GM23338 (cell line): Measurements from ENCODE around the gene EFS. TPM values are rescaled to one million over a fixed set of nuclear protein-coding genes. Genes with fewer than 3 reads are reported as not detected.

Experiments used
- ATAC-seq: fragments of 200-7000 bp; cut with Tn5 transposase; 3 replicates; pipeline ENCODE4 v1.9.1; 2020
- DNase-seq: peaks from one replicate; pipeline ENCODE4 v3.0.0-alpha.2; 2015; ENCODE audit warnings: low spot score
- H2AFZ ChIP-seq: fragments of 200-600 bp; sonication (generic); 2 replicates; pipeline ENCODE4 v1.8.0; 2016; ENCODE audit warnings: antibody characterized with exemption, mild to moderate bottlenecking, moderate library complexity
- H3F3A ChIP-seq: fragments of 200-600 bp; sonication (generic); replicated peaks from 2 replicates; pipeline ENCODE4 v1.8.0; 2017; ENCODE audit warnings: antibody characterized with exemption, mixed run types, low read depth
- H3K27ac ChIP-seq: fragments of 200-600 bp; sonication (generic); 2 replicates; pipeline ENCODE4 v1.6.1; 2016; ENCODE audit warnings: low read depth
- H3K27me3 ChIP-seq: fragments of 200-600 bp; sonication (generic); 2 replicates; pipeline ENCODE4 v1.8.0; 2016; ENCODE audit warnings: mild to moderate bottlenecking, mixed run types, moderate library complexity; ENCODE audit not compliant: insufficient read depth
- H3K36me3 ChIP-seq: fragments of 200-600 bp; sonication (generic); 2 replicates; pipeline ENCODE4 v1.8.0; 2016; ENCODE audit warnings: mild to moderate bottlenecking; ENCODE audit not compliant: insufficient read depth
- H3K4me1 ChIP-seq: fragments of 200-600 bp; sonication (generic); 2 replicates; pipeline ENCODE4 v1.8.0; 2016; ENCODE audit warnings: mild to moderate bottlenecking, moderate library complexity; ENCODE audit not compliant: insufficient read depth
- H3K4me2 ChIP-seq: fragments of 200-600 bp; sonication (generic); 2 replicates; pipeline ENCODE4 v1.7.1; 2017; ENCODE audit warnings: mixed run types
- H3K4me3 ChIP-seq: fragments of 200-600 bp; sonication (generic); 2 replicates; pipeline ENCODE4 v1.6.1; 2016; ENCODE audit warnings: mixed run types
- H3K79me2 ChIP-seq: fragments of 200-600 bp; sonication (generic); replicated peaks from 2 replicates; pipeline ENCODE4 v1.8.0; 2017; ENCODE audit warnings: mild to moderate bottlenecking; ENCODE audit not compliant: insufficient read depth
- H3K9me2 ChIP-seq: fragments of 200-600 bp; sonication (generic); 2 replicates; pipeline ENCODE4 v1.8.0; 2017; ENCODE audit not compliant: insufficient read depth
- H4K20me1 ChIP-seq: fragments of 200-600 bp; sonication (generic); replicated peaks from 2 replicates; pipeline ENCODE4 v1.8.0; 2017; ENCODE audit warnings: mild to moderate bottlenecking; ENCODE audit not compliant: insufficient read depth
- H3K27ac Mint-ChIP-seq: 2 replicates; pipeline ENCODE4 v1.8.0; 2020; ENCODE audit warnings: inconsistent platforms, mild to moderate bottlenecking, moderate library complexity, mixed read lengths
- H3K27me3 Mint-ChIP-seq: 3 replicates; pipeline ENCODE4 v1.8.0; 2022; ENCODE audit warnings: low read depth, mild to moderate bottlenecking, moderate library complexity, mixed read lengths, inconsistent platforms; ENCODE audit not compliant: insufficient read depth, poor library complexity
- H3K36me3 Mint-ChIP-seq: 3 replicates; pipeline ENCODE4 v1.8.0; 2021; ENCODE audit warnings: low read depth, mild to moderate bottlenecking, inconsistent platforms, moderate library complexity, mixed read lengths
- H3K4me1 Mint-ChIP-seq: 3 replicates; pipeline ENCODE4 v1.8.0; 2020; ENCODE audit warnings: mild to moderate bottlenecking, inconsistent platforms, mixed read lengths
- H3K4me3 Mint-ChIP-seq: 3 replicates; pipeline ENCODE4 v1.8.0; 2021; ENCODE audit warnings: moderate library complexity, mild to moderate bottlenecking, inconsistent platforms, mixed read lengths
- H3K9me3 Mint-ChIP-seq: 3 replicates; pipeline ENCODE4 v1.8.0; 2020; ENCODE audit warnings: moderate library complexity, mild to moderate bottlenecking, inconsistent platforms, mixed read lengths
- EZH2 ChIP-seq: fragments of 200-600 bp; sonication (generic); IDR thresholded peaks from one replicate; pipeline ENCODE4 v1.8.0; 2017; ENCODE audit warnings: antibody characterized with exemption, mild to moderate bottlenecking, low read depth; ENCODE audit not compliant: unreplicated experiment
- JUNB ChIP-seq: IDR thresholded peaks from one replicate; pipeline ENCODE4 v1.6.1; 2016; ENCODE audit warnings: antibody characterized with exemption; ENCODE audit not compliant: unreplicated experiment
- NANOG ChIP-seq: IDR thresholded peaks from 2 replicates; pipeline ENCODE4 v1.6.1; 2016; ENCODE audit warnings: antibody characterized with exemption, borderline replicate concordance
- POLR2AphosphoS5 ChIP-seq: IDR thresholded peaks from 2 replicates; pipeline ENCODE4 v1.6.1; 2016; ENCODE audit warnings: antibody characterized with exemption, low read depth
- ZNF331 ChIP-seq: fragments of 250-450 bp; sonication (Bioruptor Pico); IDR thresholded peaks from 2 replicates; pipeline ENCODE4 v1.5.0; 2020; ENCODE audit warnings: low read depth, mild to moderate bottlenecking, moderate library complexity
- polyA plus RNA-seq: library from polyadenylated mRNA; unstranded; fragments of >200 nt; fragmentation: Nextera tagmentation; extraction: Ambion mirVana; gene quantifications from 2 replicates; pipeline ENCODE4 v1.2.1, GENCODE V29; 2016
- total RNA-seq: library from RNA; depleted of rRNA; stranded (reverse); fragments of >200 nt; shearing (Covaris generic); gene quantifications from 2 replicates; pipeline ENCODE4 v1.2.3, GENCODE V29; 2014
- TF ChIP-seq, protein P1 (sequence below): fragments of 250-450 bp; sonication (Bioruptor Pico); IDR thresholded peaks from 2 replicates; pipeline ENCODE4 v1.5.0; 2020; ENCODE audit warnings: mild to moderate bottlenecking, moderate library complexity
- TF ChIP-seq, protein P2 (sequence below), 2 experiments: fragments of 200-600 bp in 1 of 2; sonication (generic) in 1 of 2; conservative IDR thresholded peaks; 2 replicates each; pipeline versions ENCODE4 v1.5.1 to v1.6.1; 2016 to 2017; ENCODE audit warnings: antibody characterized with exemption in 2 of 2, low read depth in 2 of 2, mild to moderate bottlenecking in 2 of 2, moderate library complexity in 1 of 2

The EFS gene
- total and polyA plus RNA-seq, 2 experiments from 2014 or later, result 5.1 to 18.9 TPM

DNA sequence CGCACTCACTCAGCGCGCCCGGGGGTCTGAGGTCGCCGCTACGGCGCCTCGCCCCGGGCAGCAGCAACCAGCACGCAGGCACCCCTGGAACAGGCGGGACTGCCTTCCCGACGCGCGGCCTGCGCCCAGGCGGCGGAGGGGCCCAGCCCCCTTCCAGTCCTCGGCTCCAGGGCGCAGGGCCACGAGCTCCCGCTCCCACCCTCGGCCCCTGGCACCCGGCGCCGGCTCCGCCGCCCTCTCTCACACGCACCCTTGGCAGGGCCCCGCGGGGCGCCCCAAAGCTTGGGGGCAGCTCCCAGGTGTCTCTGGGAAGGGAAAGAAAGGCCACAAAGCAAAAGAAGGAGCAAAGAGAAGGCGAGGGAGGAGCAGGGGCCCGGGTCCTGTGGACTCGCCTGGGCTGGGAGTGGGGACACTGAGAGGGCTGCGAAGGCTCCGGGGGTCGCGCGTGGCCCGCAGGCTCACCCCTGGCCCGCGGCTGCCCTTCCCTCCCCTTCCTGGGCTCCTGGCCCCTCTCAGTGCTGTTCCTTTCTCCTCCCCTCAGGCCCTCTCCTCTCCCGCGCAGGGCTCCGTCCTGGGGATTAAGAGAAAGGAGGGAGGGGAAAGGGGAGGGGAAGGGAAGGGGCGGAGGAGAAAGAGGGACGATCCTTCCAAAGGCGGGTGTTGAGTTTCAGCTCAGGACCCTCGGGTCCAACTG is 907 bp upstream of the EFS start:
- peaks cover 41% of the 10 kb centered on the region for H3K4me1 Mint-ChIP-seq
- peak overlapping the region; percentile 87 for H3K4me3 ChIP-seq
- H2AFZ ChIP-seq, result peak overlapping the region; percentile 63; the same call in 1 of the 2 replicates
- peaks cover 4% of the 10 kb centered on the region; the same call in 1 of the 2 replicates for H3K9me2 ChIP-seq
- no peaks in the 10 kb centered on the region for H3K36me3 ChIP-seq
- H3K79me2 ChIP-seq, result peaks cover 6% of the 10 kb centered on the region; the same call in 1 of the 2 replicates
- peak overlapping the region; percentile 97 for H3K4me2 ChIP-seq
- no peaks in the 10 kb centered on the region; the same call in 2 of the 3 replicates for H3K9me3 Mint-ChIP-seq
- peaks cover 37% of the 10 kb centered on the region for H3K27me3 ChIP-seq
- peak; percentile 93 for DNase-seq
- H4K20me1 ChIP-seq, result peaks cover 3% of the 10 kb centered on the region; the same call in 1 of the 2 replicates
- peaks cover 36% of the 10 kb centered on the region for H3K27me3 Mint-ChIP-seq
- peaks cover 18% of the 10 kb centered on the region for H3F3A ChIP-seq
- H3K27ac ChIP-seq, result peak overlapping the region; percentile 78; the same call in 1 of the 2 replicates
- TF ChIP-seq ZNF331, result no peak
- peak; percentile 39 for TF ChIP-seq EZH2
- peak; percentile 97 for TF ChIP-seq POLR2AphosphoS5
- peaks cover 30% of the 10 kb centered on the region for H3K4me1 ChIP-seq
- ATAC-seq, result peak; percentile 78
- H3K36me3 Mint-ChIP-seq, result peaks cover 11% of the 10 kb centered on the region
- H3K27ac Mint-ChIP-seq, result no peak overlapping the region
- peak overlapping the region; percentile 78 for H3K4me3 Mint-ChIP-seq

DNA sequence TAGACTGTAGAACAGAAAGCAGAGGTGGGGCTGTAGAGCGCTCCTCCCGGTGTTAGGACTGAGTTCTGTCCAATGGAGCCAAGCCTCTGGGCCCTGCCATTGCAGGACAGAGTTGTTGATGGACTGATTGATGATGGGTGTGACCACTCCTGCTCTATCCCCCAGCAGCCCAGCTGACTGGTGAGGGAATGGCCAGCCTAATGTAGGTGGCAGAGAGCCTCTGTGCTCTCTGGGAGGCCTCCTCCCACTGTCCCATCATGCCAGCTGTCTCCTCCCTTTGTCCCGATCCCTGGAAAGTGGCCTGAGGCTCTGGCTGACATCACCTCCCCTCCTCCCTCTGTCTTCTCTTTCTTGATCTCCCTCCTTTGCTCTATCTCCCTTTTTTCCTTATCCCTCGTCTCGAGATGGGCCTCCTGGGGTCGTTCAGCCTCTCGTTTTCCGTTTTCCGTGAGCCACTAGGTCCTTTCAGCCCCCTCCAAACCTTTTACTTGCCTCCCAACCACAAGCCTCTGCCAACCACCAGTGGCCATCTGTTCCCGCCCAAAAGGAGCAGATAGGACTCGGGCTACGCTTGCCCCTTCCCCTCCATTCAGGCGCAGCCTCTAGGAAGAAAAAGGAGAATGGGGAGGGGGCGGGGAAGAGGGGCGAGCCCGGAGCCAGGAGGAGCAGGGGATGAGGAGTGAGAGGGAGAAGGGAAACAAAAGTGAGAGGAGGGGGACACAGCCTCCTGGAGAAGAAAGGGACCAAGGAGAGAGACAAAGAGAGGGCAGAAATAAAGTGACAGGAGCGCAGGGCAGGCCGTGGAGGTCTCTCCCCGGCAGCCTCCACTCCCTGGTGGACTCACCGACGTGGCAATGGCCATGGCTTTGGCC is 572 bp downstream of the EFS start:
- Histone ChIP-seq H3K27ac (0 out of 2 replicates have a peak overlapping the region, but pooled peaks have one; percentile 70), H3K4me2 (peak overlapping the region; percentile 97), H3K9me2 (peaks cover 4% of the 10 kb centered on the region; the same call in 1 of the 2 replicates), H3K36me3 (no peaks in the 10 kb centered on the region), H3K79me2 (peaks cover 6% of the 10 kb centered on the region; the same call in 1 of the 2 replicates), H3F3A (peaks cover 18% of the 10 kb centered on the region), H3K27me3 (peaks cover 37% of the 10 kb centered on the region), H4K20me1 (peaks cover 3% of the 10 kb centered on the region; the same call in 1 of the 2 replicates), H3K4me3 (peak overlapping the region; percentile 87), H2AFZ (peak overlapping the region; percentile 95; the same call in 1 of the 2 replicates), H3K4me1 (peaks cover 30% of the 10 kb centered on the region)
- Mint-ChIP-seq H3K4me3 (peak overlapping the region; percentile 90), H3K36me3 (peaks cover 19% of the 10 kb centered on the region), H3K4me1 (peaks cover 45% of the 10 kb centered on the region), H3K27ac (0 out of 2 replicates have a peak overlapping the region, but pooled peaks have one; percentile 50), H3K27me3 (peaks cover 37% of the 10 kb centered on the region), H3K9me3 (no peaks in the 10 kb centered on the region; the same call in 2 of the 3 replicates)
- DNase-seq (peak; percentile 79), ATAC-seq (peak; percentile 5)
- TF ChIP-seq ZNF331, result no peak
- TF ChIP-seq, protein P1, sequence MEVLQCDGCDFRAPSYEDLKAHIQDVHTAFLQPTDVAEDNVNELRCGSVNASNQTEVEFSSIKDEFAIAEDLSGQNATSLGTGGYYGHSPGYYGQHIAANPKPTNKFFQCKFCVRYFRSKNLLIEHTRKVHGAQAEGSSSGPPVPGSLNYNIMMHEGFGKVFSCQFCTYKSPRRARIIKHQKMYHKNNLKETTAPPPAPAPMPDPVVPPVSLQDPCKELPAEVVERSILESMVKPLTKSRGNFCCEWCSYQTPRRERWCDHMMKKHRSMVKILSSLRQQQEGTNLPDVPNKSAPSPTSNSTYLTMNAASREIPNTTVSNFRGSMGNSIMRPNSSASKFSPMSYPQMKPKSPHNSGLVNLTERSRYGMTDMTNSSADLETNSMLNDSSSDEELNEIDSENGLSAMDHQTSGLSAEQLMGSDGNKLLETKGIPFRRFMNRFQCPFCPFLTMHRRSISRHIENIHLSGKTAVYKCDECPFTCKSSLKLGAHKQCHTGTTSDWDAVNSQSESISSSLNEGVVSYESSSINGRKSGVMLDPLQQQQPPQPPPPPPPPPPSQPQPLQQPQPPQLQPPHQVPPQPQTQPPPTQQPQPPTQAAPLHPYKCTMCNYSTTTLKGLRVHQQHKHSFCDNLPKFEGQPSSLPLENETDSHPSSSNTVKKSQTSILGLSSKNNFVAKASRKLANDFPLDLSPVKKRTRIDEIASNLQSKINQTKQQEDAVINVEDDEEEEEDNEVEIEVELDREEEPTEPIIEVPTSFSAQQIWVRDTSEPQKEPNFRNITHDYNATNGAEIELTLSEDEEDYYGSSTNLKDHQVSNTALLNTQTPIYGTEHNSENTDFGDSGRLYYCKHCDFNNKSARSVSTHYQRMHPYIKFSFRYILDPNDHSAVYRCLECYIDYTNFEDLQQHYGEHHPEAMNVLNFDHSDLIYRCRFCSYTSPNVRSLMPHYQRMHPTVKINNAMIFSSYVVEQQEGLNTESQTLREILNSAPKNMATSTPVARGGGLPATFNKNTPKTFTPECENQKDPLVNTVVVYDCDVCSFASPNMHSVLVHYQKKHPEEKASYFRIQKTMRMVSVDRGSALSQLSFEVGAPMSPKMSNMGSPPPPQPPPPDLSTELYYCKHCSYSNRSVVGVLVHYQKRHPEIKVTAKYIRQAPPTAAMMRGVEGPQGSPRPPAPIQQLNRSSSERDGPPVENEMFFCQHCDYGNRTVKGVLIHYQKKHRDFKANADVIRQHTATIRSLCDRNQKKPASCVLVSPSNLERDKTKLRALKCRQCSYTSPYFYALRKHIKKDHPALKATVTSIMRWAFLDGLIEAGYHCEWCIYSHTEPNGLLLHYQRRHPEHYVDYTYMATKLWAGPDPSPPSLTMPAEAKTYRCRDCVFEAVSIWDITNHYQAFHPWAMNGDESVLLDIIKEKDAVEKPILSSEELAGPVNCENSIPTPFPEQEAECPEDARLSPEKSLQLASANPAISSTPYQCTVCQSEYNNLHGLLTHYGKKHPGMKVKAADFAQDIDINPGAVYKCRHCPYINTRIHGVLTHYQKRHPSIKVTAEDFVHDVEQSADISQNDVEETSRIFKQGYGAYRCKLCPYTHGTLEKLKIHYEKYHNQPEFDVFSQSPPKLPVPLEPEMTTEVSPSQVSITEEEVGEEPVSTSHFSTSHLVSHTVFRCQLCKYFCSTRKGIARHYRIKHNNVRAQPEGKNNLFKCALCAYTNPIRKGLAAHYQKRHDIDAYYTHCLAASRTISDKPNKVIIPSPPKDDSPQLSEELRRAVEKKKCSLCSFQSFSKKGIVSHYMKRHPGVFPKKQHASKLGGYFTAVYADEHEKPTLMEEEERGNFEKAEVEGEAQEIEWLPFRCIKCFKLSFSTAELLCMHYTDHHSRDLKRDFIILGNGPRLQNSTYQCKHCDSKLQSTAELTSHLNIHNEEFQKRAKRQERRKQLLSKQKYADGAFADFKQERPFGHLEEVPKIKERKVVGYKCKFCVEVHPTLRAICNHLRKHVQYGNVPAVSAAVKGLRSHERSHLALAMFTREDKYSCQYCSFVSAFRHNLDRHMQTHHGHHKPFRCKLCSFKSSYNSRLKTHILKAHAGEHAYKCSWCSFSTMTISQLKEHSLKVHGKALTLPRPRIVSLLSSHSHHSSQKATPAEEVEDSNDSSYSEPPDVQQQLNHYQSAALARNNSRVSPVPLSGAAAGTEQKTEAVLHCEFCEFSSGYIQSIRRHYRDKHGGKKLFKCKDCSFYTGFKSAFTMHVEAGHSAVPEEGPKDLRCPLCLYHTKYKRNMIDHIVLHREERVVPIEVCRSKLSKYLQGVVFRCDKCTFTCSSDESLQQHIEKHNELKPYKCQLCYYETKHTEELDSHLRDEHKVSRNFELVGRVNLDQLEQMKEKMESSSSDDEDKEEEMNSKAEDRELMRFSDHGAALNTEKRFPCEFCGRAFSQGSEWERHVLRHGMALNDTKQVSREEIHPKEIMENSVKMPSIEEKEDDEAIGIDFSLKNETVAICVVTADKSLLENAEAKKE (CRISPR knock-in tag), result no peak
- TF ChIP-seq, protein P2, sequence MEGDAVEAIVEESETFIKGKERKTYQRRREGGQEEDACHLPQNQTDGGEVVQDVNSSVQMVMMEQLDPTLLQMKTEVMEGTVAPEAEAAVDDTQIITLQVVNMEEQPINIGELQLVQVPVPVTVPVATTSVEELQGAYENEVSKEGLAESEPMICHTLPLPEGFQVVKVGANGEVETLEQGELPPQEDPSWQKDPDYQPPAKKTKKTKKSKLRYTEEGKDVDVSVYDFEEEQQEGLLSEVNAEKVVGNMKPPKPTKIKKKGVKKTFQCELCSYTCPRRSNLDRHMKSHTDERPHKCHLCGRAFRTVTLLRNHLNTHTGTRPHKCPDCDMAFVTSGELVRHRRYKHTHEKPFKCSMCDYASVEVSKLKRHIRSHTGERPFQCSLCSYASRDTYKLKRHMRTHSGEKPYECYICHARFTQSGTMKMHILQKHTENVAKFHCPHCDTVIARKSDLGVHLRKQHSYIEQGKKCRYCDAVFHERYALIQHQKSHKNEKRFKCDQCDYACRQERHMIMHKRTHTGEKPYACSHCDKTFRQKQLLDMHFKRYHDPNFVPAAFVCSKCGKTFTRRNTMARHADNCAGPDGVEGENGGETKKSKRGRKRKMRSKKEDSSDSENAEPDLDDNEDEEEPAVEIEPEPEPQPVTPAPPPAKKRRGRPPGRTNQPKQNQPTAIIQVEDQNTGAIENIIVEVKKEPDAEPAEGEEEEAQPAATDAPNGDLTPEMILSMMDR (conservative IDR thresholded peaks at IDR 0.05; ENCODE audit: low read depth in 2 of 2), result no peak
- TF ChIP-seq POLR2AphosphoS5, result 0 out of 2 replicates have a peak, but pooled peaks have one; percentile 24
- no peak for TF ChIP-seq NANOG
- TF ChIP-seq JUNB, result no peak
- peak; percentile 22 for TF ChIP-seq EZH2
